Tibial nerve (tissue), 3 donors: ENCODE measurements around the gene USF1.

Experiments
- POLR2A ChIP-seq, 2 donors: fragments of 450-650 bp; IDR thresholded peaks; one replicate each; pipeline ENCODE4 v1.6.1; 2017; ENCODE audit warnings: antibody characterized with exemption in 2 of 2, mild to moderate bottlenecking in 2 of 2, moderate library complexity in 2 of 2
- TF ChIP-seq, protein P1 (sequence below), 5 experiments: fragments of 200-600 bp in 3 of 5; fragments of 450-650 bp in 2 of 5; sonication (generic) in 3 of 5; IDR thresholded peaks; one replicate each; pipeline ENCODE4 v1.5.1; 2016 to 2019; ENCODE audit warnings: antibody characterized with exemption in 5 of 5, mild to moderate bottlenecking in 3 of 5, moderate library complexity in 2 of 5

DNA sequence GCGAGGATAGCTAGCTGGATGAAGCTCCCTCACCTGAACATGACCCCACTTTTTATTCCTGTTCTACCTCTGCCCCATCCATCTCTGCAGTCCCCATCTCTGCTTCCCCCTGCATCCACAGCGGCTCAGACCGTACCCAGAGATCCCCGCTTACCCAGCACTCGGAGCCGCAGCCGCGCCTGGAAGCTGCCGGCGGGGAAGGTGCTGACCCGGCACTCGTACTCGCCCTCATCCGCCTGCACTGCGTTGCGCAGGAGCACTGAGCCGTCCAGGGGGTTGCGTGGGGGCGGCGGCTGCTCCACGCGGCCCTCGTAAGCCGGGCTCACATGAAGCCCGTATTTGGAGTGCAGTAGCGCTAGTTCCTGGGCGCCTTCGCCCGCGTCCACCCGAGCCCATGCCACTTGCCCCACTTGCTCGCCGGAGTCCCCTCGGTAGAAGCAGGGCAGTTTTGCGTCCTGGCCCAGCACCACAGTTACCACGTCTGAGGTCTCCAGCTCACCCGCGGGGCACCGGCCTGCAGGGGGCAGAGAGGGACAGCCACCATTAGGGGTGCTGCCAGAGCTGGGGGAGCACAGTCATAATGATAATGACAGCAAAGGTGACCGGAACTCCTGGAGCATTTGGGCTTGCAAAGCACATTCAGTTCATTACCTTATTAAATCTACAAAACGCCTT, 33.8 kb upstream of the USF1 start:
- TF ChIP-seq, protein P1, sequence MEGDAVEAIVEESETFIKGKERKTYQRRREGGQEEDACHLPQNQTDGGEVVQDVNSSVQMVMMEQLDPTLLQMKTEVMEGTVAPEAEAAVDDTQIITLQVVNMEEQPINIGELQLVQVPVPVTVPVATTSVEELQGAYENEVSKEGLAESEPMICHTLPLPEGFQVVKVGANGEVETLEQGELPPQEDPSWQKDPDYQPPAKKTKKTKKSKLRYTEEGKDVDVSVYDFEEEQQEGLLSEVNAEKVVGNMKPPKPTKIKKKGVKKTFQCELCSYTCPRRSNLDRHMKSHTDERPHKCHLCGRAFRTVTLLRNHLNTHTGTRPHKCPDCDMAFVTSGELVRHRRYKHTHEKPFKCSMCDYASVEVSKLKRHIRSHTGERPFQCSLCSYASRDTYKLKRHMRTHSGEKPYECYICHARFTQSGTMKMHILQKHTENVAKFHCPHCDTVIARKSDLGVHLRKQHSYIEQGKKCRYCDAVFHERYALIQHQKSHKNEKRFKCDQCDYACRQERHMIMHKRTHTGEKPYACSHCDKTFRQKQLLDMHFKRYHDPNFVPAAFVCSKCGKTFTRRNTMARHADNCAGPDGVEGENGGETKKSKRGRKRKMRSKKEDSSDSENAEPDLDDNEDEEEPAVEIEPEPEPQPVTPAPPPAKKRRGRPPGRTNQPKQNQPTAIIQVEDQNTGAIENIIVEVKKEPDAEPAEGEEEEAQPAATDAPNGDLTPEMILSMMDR (IDR thresholded peaks at IDR 0.05), result no peak
- no peak for TF ChIP-seq POLR2A (IDR thresholded peaks at IDR 0.05)
